Stimulated activated CD4-positive, alpha-beta T cell treated with anti-CD3 and anti-CD28 coated beads, Interleukin-4, amount 100 ng/mL, for 4 hours (primary cell): Measurements from ENCODE around the gene SIMC1.
A peak's percentile ranks its signal among the peaks of the same experiment; 100 is the strongest.
"Not testable (repeated sequence)": the region's sequence is repeated elsewhere in the genome, so short reads cannot be mapped to it uniquely, and the experiment has no call there.

Experiments used
- DNase-seq, 2 experiments: peaks; one replicate each; pipeline ENCODE4 v3.0.0-alpha.2; 2020

SIMC1 gene

GRCh38 chr5:176237971-176238644, at the start of gene SIMC1:
TSS of gene SIMC1 (plus strand) at chr5:176238424. CDS start at chr5:176238509, 85 bp downstream.
- peak; percentile 50 to 66 for DNase-seq

GRCh38 chr5:176188506-176189193, 49.6 kb upstream of the SIMC1 start:
- no peak for DNase-seq

- no peak for DNase-seq
Measured at GRCh38 chr5:176189857-176190256, 48.4 kb upstream of the SIMC1 start.

GRCh38 chr5:176190886-176191755, 47.1 kb upstream of the SIMC1 start:
- no peak for DNase-seq

- no peak for DNase-seq
Measured at GRCh38 chr5:176192094-176192721, 46.0 kb upstream of the SIMC1 start.

GRCh38 chr5:176192722-176193117, 45.5 kb upstream of the SIMC1 start:
- DNase-seq = not testable (repeated sequence)

- not testable (repeated sequence) for DNase-seq
Measured at GRCh38 chr5:176193636-176194035, 44.6 kb upstream of the SIMC1 start.

- not testable (repeated sequence) for DNase-seq
Measured at GRCh38 chr5:176194238-176195083, 43.8 kb upstream of the SIMC1 start.

- DNase-seq = not testable (repeated sequence)
Measured at GRCh38 chr5:176195084-176195413, 43.2 kb upstream of the SIMC1 start.

GRCh38 chr5:176195487-176196207, 42.6 kb upstream of the SIMC1 start:
- not testable (repeated sequence) for DNase-seq

GRCh38 chr5:176196781-176197180, 41.4 kb upstream of the SIMC1 start:
- not testable (repeated sequence) for DNase-seq

GRCh38 chr5:176197234-176197858, 40.9 kb upstream of the SIMC1 start:
- DNase-seq = not testable (repeated sequence)

GRCh38 chr5:176198299-176198698, 39.9 kb upstream of the SIMC1 start:
- not testable (repeated sequence) for DNase-seq

- not testable (repeated sequence) for DNase-seq
Measured at GRCh38 chr5:176198991-176199733, 39.1 kb upstream of the SIMC1 start.

GRCh38 chr5:176199803-176200399, 38.3 kb upstream of the SIMC1 start:
- DNase-seq = not testable (repeated sequence)

GRCh38 chr5:176201811-176202210, 36.4 kb upstream of the SIMC1 start:
- no peak for DNase-seq

GRCh38 chr5:176203086-176203485, 35.1 kb upstream of the SIMC1 start:
- no peak for DNase-seq

GRCh38 chr5:176203535-176203934, 34.7 kb upstream of the SIMC1 start:
- DNase-seq = not testable (repeated sequence)

- DNase-seq = not testable (repeated sequence)
Measured at GRCh38 chr5:176214466-176215021, 23.7 kb upstream of the SIMC1 start.
